ENCODE data around the gene UBQLN3. TPM values are rescaled to one million over a fixed set of nuclear protein-coding genes. Genes with fewer than 3 reads are reported as not detected.

UBQLN3 gene
- total RNA-seq (2012; rRNA removed) (not detected in 2 replicates), polyA plus RNA-seq (2012; rRNA removed) (not detected in 2 replicates), Bru-seq, nascent RNA (percentile 19 among the genes with signal in this experiment), BruChase-seq, experiment 1, labeled RNA remaining after a 6-hour chase (percentile 37 among the genes with signal in this experiment), BruChase-seq, experiment 2, labeled RNA remaining after a 2-hour chase (percentile 41 among the genes with signal in this experiment)
- polyA plus RNA-seq (2012; cell fraction: cytosol; rRNA removed), result not detected in 2 replicates
- polyA plus RNA-seq (2012; cell fraction: nucleus; rRNA removed; ENCODE audit: low replicate concordance), result not detected in 2 replicates
- long read RNA-seq, result 0 reads

- no peak within 1 kb of the TSS for H3K14ac ChIP-seq (replicated peaks; ENCODE audit: low read depth, low read length)
- no peak within 1 kb of the TSS for H2AFZ ChIP-seq (replicated peaks; ENCODE audit: low read length, poor library complexity)
- H3K4ac ChIP-seq (ENCODE audit: low read depth, low read length), result no peak within 1 kb of the TSS
- dilution Hi-C loops (cut with HindIII; ENCODE audit: low sequenced_read_pairs, unreplicated experiment), result no loop called here
- no peak within 1 kb of the TSS for H3K23ac ChIP-seq (ENCODE audit: low read depth, low read length)
- no CpG with 5 or more reads among the region's 4 CpGs for WGBS, 2 experiments (ENCODE audit: extremely low coverage in 2 of 2, insufficient read length in 1 of 2)
- no peak within 1 kb of the TSS for H4K8ac ChIP-seq (ENCODE audit: low read depth in 2 of 2, low read length in 2 of 2)
- no peaks in the 10 kb centered on the region for H3K79me1 ChIP-seq (ENCODE audit: low read depth in 1 of 2, low read length in 2 of 2)
- no peak within 1 kb of the TSS for H2AK9ac ChIP-seq (replicated peaks; ENCODE audit: low read depth, low read length, poor library complexity)
- H4K91ac ChIP-seq (ENCODE audit: insufficient read depth, low read depth, low read length), result no peak within 1 kb of the TSS
- intact Hi-C loops (cut with micrococcal nuclease), result no loop called here
- H3K4me2 ChIP-seq (ENCODE audit: low read depth, low read length), result no peak within 1 kb of the TSS
- in situ Hi-C loops (cut with MboI; ENCODE audit: low sequenced_read_pairs), result no loop called here
- no peak within 1 kb of the TSS for H3K56ac ChIP-seq (ENCODE audit: extremely low read depth, insufficient read depth, low read length)
- H2AK5ac ChIP-seq (ENCODE audit: low read depth, low read length), result no peak within 1 kb of the TSS
- no peak within 1 kb of the TSS for H2BK120ac ChIP-seq (ENCODE audit: low read depth, low read length)
- no peak for ATAC-seq (ENCODE audit: low read depth)
- H3K9me1 ChIP-seq (ENCODE audit: insufficient read depth, low read length), result no peaks in the 10 kb centered on the region
- no peak within 1 kb of the TSS for H2BK5ac ChIP-seq (ENCODE audit: low read depth, low read length, poor library complexity, severe bottlenecking)
- no peak within 1 kb of the TSS for H3K4me3 ChIP-seq (ENCODE audit: insufficient read depth, low read depth, low read length)
- no peak within 1 kb of the TSS for H2BK15ac ChIP-seq (ENCODE audit: low read depth, low read length)
- H2BK20ac ChIP-seq (ENCODE audit: low read depth, low read length), result no peak within 1 kb of the TSS
- H3K27me3 ChIP-seq (ENCODE audit: control insufficient read depth, insufficient read depth, low read length), result peaks cover 3% of the 10 kb centered on the region
- no peak within 1 kb of the TSS for H4K5ac ChIP-seq (ENCODE audit: low read depth, low read length)
- H3K27ac ChIP-seq (ENCODE audit: insufficient read depth, low read length), result no peak within 1 kb of the TSS
- no peak for DNase-seq
- no peaks in the 10 kb centered on the region for H4K20me1 ChIP-seq (ENCODE audit: insufficient read depth, low read length)
- CTCF ChIA-PET, result interaction anchor here (0.7 kb wide), 1 partner anchor 847 kb away, joined by 3 read pairs; no protein-coding TSS in a partner anchor
- no peak within 1 kb of the TSS for H3K9ac ChIP-seq (ENCODE audit: low read depth, low read length)
- H3K4me1 ChIP-seq (ENCODE audit: control insufficient read depth, insufficient read depth, low read length), result no peaks in the 10 kb centered on the region
- POLR2A ChIA-PET (ENCODE audit: unreplicated experiment), result no interaction called here
- H3K18ac ChIP-seq (ENCODE audit: low read depth, low read length), result no peak within 1 kb of the TSS
- no peak for TF ChIP-seq CHD1 (IDR thresholded peaks at IDR 0.05; ENCODE audit: low read depth, low read length)
- TF ChIP-seq RFX5 (IDR thresholded peaks at IDR 0.05; ENCODE audit: low read depth, low read length), result no peak
- no peak for TF ChIP-seq RAD21 (IDR thresholded peaks at IDR 0.05; ENCODE audit: low read length)
- TF ChIP-seq ELK1 (IDR thresholded peaks at IDR 0.05; ENCODE audit: borderline replicate concordance, low read depth, low read length), result no peak
- no peak for TF ChIP-seq POLR2A (IDR thresholded peaks at IDR 0.05; ENCODE audit: low read depth, low read length)
- TF ChIP-seq USF2 (IDR thresholded peaks at IDR 0.05; ENCODE audit: low read depth, low read length), result no peak
- no peak for TF ChIP-seq MAZ (IDR thresholded peaks at IDR 0.05; ENCODE audit: borderline replicate concordance, low read depth, low read length)
- TF ChIP-seq MXI1 (IDR thresholded peaks at IDR 0.05; ENCODE audit: borderline replicate concordance, low read depth, low read length), result no peak
- no peaks in the 10 kb centered on the region for H3K36me3 ChIP-seq (ENCODE audit: control insufficient read depth, insufficient read depth, low read length)
- H3K9me3 ChIP-seq (ENCODE audit: control insufficient read depth, insufficient read depth, low read length), result no peaks in the 10 kb centered on the region
- BruUV-seq (replicated peaks), result no TSS peak
These were observed at the start of gene UBQLN3 for GRCh38 chr11:5509803-5510202. Gene UBQLN3, minus strand, starts transcription at chr11:5509957. Its CDS starts 399 bp downstream, at chr11:5509558.
